ENCODE data around the gene PLXNA4. TPM values are rescaled to one million over a fixed set of nuclear protein-coding genes. Genes with fewer than 3 reads are reported as not detected.

PLXNA4 gene
- total and polyA plus RNA-seq, 2 experiments from 2014 or later, result 1.9 to 4.8 TPM

DNA sequence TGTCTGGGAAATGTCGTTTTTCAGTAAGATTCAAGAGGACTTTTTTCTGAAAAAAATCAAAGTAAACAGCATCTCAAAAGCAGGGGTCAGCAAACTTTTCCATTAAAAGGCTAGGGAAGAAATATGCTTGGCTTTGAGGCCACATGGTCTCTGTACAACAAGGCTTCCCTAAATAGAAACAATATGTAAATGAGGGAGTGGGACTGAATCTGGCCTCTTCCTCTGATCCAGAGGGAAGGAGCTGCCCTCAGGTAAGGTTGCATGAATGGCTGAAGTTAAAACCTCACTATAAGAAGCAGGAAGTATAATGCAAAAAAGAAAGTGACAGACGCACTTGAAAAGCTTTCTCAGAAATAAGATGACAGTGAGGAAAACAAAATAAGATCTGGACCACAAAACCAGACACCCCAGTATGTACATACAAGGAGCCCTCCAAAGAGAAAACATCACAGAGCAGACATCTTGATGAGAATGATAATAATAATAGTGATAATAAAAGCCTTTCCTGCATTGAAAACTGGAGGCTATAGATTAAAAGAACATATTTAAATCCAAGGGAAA is 115.2 kb downstream of the PLXNA4 start:
- Histone ChIP-seq H2AFZ (no peak overlapping the region), H3K9me3 (ENCODE audit: low read depth) (no peaks in the 10 kb centered on the region), H3K36me3 (replicated peaks; ENCODE audit: insufficient read depth, low read depth) (no peaks in the 10 kb centered on the region), H3K4me3 (no peak overlapping the region), H4K20me1 (ENCODE audit: insufficient read depth, poor library complexity, severe bottlenecking) (no peaks in the 10 kb centered on the region), H3K27ac (no peak overlapping the region), H3K9me2 (replicated peaks; ENCODE audit: insufficient read depth) (no peaks in the 10 kb centered on the region), H3K4me2 (no peak overlapping the region), H3K79me2 (no peaks in the 10 kb centered on the region), H3K27me3 (no peaks in the 10 kb centered on the region), H3K4me1 (ENCODE audit: insufficient read depth) (no peaks in the 10 kb centered on the region)
- TF ChIP-seq EZH2 (IDR thresholded peaks at IDR 0.05; ENCODE audit: borderline replicate concordance) (no peak), CTCF (IDR thresholded peaks at IDR 0.05; ENCODE audit: poor library complexity) (no peak), EZH2phosphoT487 (IDR thresholded peaks at IDR 0.05; ENCODE audit: low read depth, severe bottlenecking, unreplicated experiment) (no peak)
- WGBS (ENCODE audit: low lambda C conversion rate, missing lambda C conversion rate), result 69% methylated on average over 2 of the region's 2 CpGs
- no peak for DNase-seq (ENCODE audit: low spot score)

GRCh38 chr7:132458729-132459128 is 117.5 kb downstream of the PLXNA4 start:
- 86% methylated on average over 10 of the region's 10 CpGs for WGBS (ENCODE audit: low lambda C conversion rate, missing lambda C conversion rate)
- Histone ChIP-seq H2AFZ (no peak overlapping the region), H3K4me3 (no peak overlapping the region), H3K9me2 (replicated peaks; ENCODE audit: insufficient read depth) (no peaks in the 10 kb centered on the region), H3K4me2 (no peak overlapping the region), H3K27ac (no peak overlapping the region), H4K20me1 (ENCODE audit: insufficient read depth, poor library complexity, severe bottlenecking) (no peaks in the 10 kb centered on the region), H3K27me3 (no peaks in the 10 kb centered on the region), H3K9me3 (ENCODE audit: low read depth) (no peaks in the 10 kb centered on the region), H3K36me3 (replicated peaks; ENCODE audit: insufficient read depth, low read depth) (no peaks in the 10 kb centered on the region), H3K79me2 (no peaks in the 10 kb centered on the region), H3K4me1 (ENCODE audit: insufficient read depth) (no peaks in the 10 kb centered on the region)
- DNase-seq (ENCODE audit: low spot score), result no peak
- TF ChIP-seq CTCF (IDR thresholded peaks at IDR 0.05; ENCODE audit: poor library complexity) (no peak), EZH2 (IDR thresholded peaks at IDR 0.05; ENCODE audit: borderline replicate concordance) (no peak), EZH2phosphoT487 (IDR thresholded peaks at IDR 0.05; ENCODE audit: low read depth, severe bottlenecking, unreplicated experiment) (no peak)

- no peak for DNase-seq (ENCODE audit: low spot score)
- Histone ChIP-seq H2AFZ (no peak overlapping the region), H3K27me3 (no peaks in the 10 kb centered on the region), H3K36me3 (replicated peaks; ENCODE audit: insufficient read depth, low read depth) (no peaks in the 10 kb centered on the region), H3K9me3 (ENCODE audit: low read depth) (no peaks in the 10 kb centered on the region), H3K4me2 (no peak overlapping the region), H3K4me1 (ENCODE audit: insufficient read depth) (no peaks in the 10 kb centered on the region), H3K27ac (no peak overlapping the region), H3K9me2 (replicated peaks; ENCODE audit: insufficient read depth) (no peaks in the 10 kb centered on the region), H3K4me3 (no peak overlapping the region), H3K79me2 (no peaks in the 10 kb centered on the region), H4K20me1 (ENCODE audit: insufficient read depth, poor library complexity, severe bottlenecking) (no peaks in the 10 kb centered on the region)
- 90% methylated on average over 3 of the region's 3 CpGs for WGBS (ENCODE audit: low lambda C conversion rate, missing lambda C conversion rate)
- TF ChIP-seq EZH2 (IDR thresholded peaks at IDR 0.05; ENCODE audit: borderline replicate concordance) (no peak), EZH2phosphoT487 (IDR thresholded peaks at IDR 0.05; ENCODE audit: low read depth, severe bottlenecking, unreplicated experiment) (no peak), CTCF (IDR thresholded peaks at IDR 0.05; ENCODE audit: poor library complexity) (no peak)
Measured at GRCh38 chr7:132457658-132458057, 118.6 kb downstream of the PLXNA4 start.

All from hepatocyte (in vitro differentiated cells).